ENCODE results near the gene GAS7. TPM values are rescaled to one million over a fixed set of nuclear protein-coding genes. Genes with fewer than 3 reads are reported as not detected.

Gene GAS7
- polyA plus RNA-seq, 1 donor (not counting 4 experiments of a cell fraction or from before 2014, with no cell fraction given), result 0.10 TPM

DNA sequence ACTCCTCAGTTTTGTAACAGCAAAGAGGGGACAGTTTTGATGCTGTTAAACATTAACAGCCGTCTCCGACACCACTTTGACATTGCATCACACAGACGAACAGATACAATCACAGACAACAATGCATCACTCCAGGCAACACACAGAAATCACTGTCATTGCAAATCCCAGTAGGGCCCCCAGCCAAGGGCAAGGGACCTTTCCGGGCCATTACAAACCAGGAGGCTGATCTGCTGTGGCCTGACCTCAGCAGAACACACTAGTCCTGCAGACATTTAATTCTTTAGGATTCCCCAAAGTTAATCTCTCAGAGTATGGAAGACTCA, 157.2 kb downstream of the GAS7 start:
- Histone ChIP-seq H3K9me1 (ENCODE audit: control insufficient read depth, extremely low read depth, insufficient read depth, low read length) (no peaks in the 10 kb centered on the region), H3K79me2 (ENCODE audit: control insufficient read depth, insufficient read depth, low read length) (no peaks in the 10 kb centered on the region), H3K4me1 (ENCODE audit: control insufficient read depth, extremely low read depth, insufficient read depth, low read length) (no peaks in the 10 kb centered on the region), H3K4me3 (ENCODE audit: control insufficient read depth in 2 of 3, extremely low read depth in 1 of 3, insufficient read depth in 2 of 3, low read depth in 1 of 3, low read length in 3 of 3) (no peak overlapping the region), H3K9me3 (ENCODE audit: control insufficient read depth, low read depth, low read length) (peaks cover 2% of the 10 kb centered on the region), H3K27me3 (ENCODE audit: control insufficient read depth, extremely low read depth, insufficient read depth, low read length) (no peaks in the 10 kb centered on the region), H3K27ac (ENCODE audit: control insufficient read depth, insufficient read depth, low read length) (no peak overlapping the region), H2AFZ (ENCODE audit: control insufficient read depth, low read length) (no peak overlapping the region), H4K20me1 (ENCODE audit: control insufficient read depth, extremely low read depth, insufficient read depth, low read length) (no peaks in the 10 kb centered on the region), H3K36me3 (ENCODE audit: control insufficient read depth in 2 of 2, extremely low read depth in 1 of 2, insufficient read depth in 2 of 2, low read length in 2 of 2) (no peaks in the 10 kb centered on the region), H3K9ac (ENCODE audit: control insufficient read depth, extremely low read depth, insufficient read depth, low read length) (no peak overlapping the region), H3K4me2 (ENCODE audit: control insufficient read depth, extremely low read depth, insufficient read depth, low read depth, low read length) (no peak overlapping the region)
- dilution Hi-C loops (cut with MboI; ENCODE audit: extremely low pct_ligation_motif_present, low sequenced_read_pairs), result no loop called here
- FAIRE-seq, result no peak
- TF ChIP-seq, protein P1, sequence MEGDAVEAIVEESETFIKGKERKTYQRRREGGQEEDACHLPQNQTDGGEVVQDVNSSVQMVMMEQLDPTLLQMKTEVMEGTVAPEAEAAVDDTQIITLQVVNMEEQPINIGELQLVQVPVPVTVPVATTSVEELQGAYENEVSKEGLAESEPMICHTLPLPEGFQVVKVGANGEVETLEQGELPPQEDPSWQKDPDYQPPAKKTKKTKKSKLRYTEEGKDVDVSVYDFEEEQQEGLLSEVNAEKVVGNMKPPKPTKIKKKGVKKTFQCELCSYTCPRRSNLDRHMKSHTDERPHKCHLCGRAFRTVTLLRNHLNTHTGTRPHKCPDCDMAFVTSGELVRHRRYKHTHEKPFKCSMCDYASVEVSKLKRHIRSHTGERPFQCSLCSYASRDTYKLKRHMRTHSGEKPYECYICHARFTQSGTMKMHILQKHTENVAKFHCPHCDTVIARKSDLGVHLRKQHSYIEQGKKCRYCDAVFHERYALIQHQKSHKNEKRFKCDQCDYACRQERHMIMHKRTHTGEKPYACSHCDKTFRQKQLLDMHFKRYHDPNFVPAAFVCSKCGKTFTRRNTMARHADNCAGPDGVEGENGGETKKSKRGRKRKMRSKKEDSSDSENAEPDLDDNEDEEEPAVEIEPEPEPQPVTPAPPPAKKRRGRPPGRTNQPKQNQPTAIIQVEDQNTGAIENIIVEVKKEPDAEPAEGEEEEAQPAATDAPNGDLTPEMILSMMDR (optimal IDR thresholded peaks at IDR 0.05 in 1 of 3, IDR thresholded peaks at IDR 0.05 in 1 of 3, conservative IDR thresholded peaks at IDR 0.05 in 1 of 3; ENCODE audit: extremely low read depth in 1 of 3, insufficient read depth in 2 of 3, low read length in 3 of 3), result no peak
- TF ChIP-seq EZH2 (IDR thresholded peaks at IDR 0.05; ENCODE audit: low read length), result no peak
- no peak for DNase-seq (ENCODE audit: low read depth, low spot score)

DNA sequence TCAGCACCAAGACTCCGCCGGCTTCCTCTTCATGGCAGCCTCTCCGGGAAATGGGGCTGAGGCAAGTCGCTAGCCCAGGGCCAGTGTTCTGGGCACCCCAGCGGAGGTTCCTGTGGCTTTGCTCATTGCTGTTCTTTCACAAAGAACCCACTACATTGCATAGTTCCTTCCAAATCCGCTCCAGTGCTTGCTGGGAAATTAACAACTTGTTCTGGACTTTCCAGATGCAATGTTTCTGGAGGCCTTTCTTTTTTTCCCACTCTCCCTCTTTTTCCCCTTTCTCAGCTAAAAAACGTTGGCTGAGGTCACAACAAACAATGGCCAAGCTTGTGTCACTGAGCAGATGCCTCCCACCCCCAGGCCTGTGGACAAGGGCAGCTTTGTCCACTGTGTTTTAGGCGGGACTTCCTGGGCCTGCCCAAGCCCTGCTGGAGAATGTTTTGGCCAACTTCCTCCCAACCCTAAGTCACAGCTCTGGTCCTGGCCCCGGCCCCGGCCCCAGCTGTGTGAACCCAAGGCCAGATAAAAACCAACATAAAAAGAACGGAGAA, 161.8 kb downstream of the GAS7 start:
- Histone ChIP-seq H3K27me3 (ENCODE audit: control insufficient read depth, extremely low read depth, insufficient read depth, low read length) (no peaks in the 10 kb centered on the region), H3K9ac (ENCODE audit: control insufficient read depth, extremely low read depth, insufficient read depth, low read length) (no peak overlapping the region), H2AFZ (ENCODE audit: control insufficient read depth, low read length) (no peak overlapping the region), H3K79me2 (ENCODE audit: control insufficient read depth, insufficient read depth, low read length) (no peaks in the 10 kb centered on the region), H3K4me3 (ENCODE audit: control insufficient read depth in 2 of 3, extremely low read depth in 1 of 3, insufficient read depth in 2 of 3, low read depth in 1 of 3, low read length in 3 of 3) (no peak overlapping the region), H3K36me3 (ENCODE audit: control insufficient read depth in 2 of 2, extremely low read depth in 1 of 2, insufficient read depth in 2 of 2, low read length in 2 of 2) (no peaks in the 10 kb centered on the region), H3K4me2 (ENCODE audit: control insufficient read depth, extremely low read depth, insufficient read depth, low read depth, low read length) (no peak overlapping the region), H3K9me3 (ENCODE audit: control insufficient read depth, low read depth, low read length) (peaks cover 3% of the 10 kb centered on the region), H3K9me1 (ENCODE audit: control insufficient read depth, extremely low read depth, insufficient read depth, low read length) (no peaks in the 10 kb centered on the region), H3K4me1 (ENCODE audit: control insufficient read depth, extremely low read depth, insufficient read depth, low read length) (no peaks in the 10 kb centered on the region), H3K27ac (ENCODE audit: control insufficient read depth, insufficient read depth, low read length) (no peak overlapping the region), H4K20me1 (ENCODE audit: control insufficient read depth, extremely low read depth, insufficient read depth, low read length) (no peaks in the 10 kb centered on the region)
- no peak for DNase-seq (ENCODE audit: low read depth, low spot score)
- no peak for TF ChIP-seq EZH2 (IDR thresholded peaks at IDR 0.05; ENCODE audit: low read length)
- TF ChIP-seq, protein P1 (optimal IDR thresholded peaks at IDR 0.05 in 1 of 3, IDR thresholded peaks at IDR 0.05 in 1 of 3, conservative IDR thresholded peaks at IDR 0.05 in 1 of 3; ENCODE audit: extremely low read depth in 1 of 3, insufficient read depth in 2 of 3, low read length in 3 of 3), result no peak
- no peak for FAIRE-seq
- dilution Hi-C loops (cut with MboI; ENCODE audit: extremely low pct_ligation_motif_present, low sequenced_read_pairs), result no loop called here

Measured in keratinocyte (primary cell).